ENCODE measurements around the gene SCRG1.

DNA sequence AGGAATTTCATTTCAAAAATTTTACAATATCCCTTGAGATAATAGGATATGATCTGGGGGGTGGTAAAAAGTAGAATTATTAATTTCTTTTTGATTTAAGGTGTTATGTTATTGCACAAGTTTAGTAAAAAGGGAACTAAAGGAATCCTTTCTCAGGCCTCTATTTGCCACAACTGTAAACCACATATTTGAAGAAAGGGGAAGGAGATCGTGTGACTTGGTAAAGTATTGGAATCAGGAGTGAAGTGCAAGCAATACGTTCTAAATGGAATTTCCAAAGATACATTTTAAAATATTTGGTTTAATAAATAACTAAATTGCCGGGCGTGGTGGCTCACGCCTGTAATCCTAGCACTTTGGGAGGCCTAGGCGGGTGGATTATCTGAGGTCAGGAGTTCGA lies 35.3 kb upstream of the SCRG1 start:
- TF ChIP-seq EZH2 (IDR thresholded peaks at IDR 0.05; ENCODE audit: insufficient read depth, low read length): no peak
- TF ChIP-seq, protein P1, sequence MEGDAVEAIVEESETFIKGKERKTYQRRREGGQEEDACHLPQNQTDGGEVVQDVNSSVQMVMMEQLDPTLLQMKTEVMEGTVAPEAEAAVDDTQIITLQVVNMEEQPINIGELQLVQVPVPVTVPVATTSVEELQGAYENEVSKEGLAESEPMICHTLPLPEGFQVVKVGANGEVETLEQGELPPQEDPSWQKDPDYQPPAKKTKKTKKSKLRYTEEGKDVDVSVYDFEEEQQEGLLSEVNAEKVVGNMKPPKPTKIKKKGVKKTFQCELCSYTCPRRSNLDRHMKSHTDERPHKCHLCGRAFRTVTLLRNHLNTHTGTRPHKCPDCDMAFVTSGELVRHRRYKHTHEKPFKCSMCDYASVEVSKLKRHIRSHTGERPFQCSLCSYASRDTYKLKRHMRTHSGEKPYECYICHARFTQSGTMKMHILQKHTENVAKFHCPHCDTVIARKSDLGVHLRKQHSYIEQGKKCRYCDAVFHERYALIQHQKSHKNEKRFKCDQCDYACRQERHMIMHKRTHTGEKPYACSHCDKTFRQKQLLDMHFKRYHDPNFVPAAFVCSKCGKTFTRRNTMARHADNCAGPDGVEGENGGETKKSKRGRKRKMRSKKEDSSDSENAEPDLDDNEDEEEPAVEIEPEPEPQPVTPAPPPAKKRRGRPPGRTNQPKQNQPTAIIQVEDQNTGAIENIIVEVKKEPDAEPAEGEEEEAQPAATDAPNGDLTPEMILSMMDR (IDR thresholded peaks at IDR 0.05; ENCODE audit: insufficient read depth, low read depth, low read length): no peak

Data from astrocyte (in vitro differentiated cells and primary cell).